GM12864 (cell line): ENCODE measurements around the gene LRRC32.

Experiments
- DNase-seq: peaks from one replicate; pipeline ENCODE4 v3.0.0-alpha.2; 2011; ENCODE audit warnings: low read depth
- H3K4me3 ChIP-seq: 2 replicates; pipeline ENCODE4 v1.5.1; 2011; ENCODE audit warnings: mild to moderate bottlenecking, low read depth, low read length, control low read depth
- TF ChIP-seq, protein P1 (sequence below): IDR thresholded peaks from 2 replicates; pipeline ENCODE4 v1.5.1; 2011; ENCODE audit warnings: low read depth, mild to moderate bottlenecking, moderate library complexity, low read length, control low read depth, inconsistent platforms; ENCODE audit errors: missing control alignments

Gene LRRC32

DNA sequence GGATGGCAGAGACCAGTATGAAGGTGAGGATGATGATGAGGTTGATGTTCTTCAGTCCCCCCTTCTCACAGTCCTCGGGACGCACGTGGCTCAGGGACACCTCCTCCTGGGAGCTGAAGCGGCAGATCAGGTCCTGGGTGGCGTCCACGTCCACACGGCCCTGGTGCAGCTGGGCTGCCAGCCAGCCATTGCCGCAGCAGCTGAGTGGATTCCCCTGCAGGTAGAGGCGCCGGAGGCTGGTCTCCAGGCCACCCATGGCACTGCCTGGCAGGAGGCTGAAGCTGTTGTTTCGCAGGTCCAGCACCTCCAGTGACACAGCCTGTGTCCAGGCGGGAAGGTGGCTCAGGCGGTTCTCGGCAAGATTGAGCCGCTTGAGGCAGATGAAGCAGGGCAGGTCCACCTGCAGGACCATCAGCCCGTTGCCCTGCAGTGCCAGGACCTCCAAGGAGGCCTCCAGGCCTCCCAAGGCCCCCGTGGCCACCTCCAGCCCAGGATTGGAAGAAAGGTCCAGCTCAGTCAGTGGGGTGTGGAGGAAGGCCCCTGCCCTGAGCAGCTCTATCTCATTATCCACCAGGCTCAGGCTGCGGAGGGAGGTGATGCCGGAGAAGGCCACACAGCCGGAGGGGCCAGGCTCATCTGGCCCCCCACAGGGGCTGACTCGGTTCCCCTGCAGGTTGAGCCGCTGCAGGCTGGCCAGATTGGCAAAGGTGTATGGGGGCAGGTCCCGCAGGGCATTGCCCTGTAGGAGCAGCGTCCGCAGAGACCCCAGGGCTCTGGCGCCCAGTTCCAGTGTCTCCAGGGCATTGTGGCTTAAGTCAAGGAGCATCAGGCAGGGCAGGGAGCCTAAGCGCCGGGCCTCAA, 10.6 kb downstream of the LRRC32 start:
- no peak for DNase-seq

DNA sequence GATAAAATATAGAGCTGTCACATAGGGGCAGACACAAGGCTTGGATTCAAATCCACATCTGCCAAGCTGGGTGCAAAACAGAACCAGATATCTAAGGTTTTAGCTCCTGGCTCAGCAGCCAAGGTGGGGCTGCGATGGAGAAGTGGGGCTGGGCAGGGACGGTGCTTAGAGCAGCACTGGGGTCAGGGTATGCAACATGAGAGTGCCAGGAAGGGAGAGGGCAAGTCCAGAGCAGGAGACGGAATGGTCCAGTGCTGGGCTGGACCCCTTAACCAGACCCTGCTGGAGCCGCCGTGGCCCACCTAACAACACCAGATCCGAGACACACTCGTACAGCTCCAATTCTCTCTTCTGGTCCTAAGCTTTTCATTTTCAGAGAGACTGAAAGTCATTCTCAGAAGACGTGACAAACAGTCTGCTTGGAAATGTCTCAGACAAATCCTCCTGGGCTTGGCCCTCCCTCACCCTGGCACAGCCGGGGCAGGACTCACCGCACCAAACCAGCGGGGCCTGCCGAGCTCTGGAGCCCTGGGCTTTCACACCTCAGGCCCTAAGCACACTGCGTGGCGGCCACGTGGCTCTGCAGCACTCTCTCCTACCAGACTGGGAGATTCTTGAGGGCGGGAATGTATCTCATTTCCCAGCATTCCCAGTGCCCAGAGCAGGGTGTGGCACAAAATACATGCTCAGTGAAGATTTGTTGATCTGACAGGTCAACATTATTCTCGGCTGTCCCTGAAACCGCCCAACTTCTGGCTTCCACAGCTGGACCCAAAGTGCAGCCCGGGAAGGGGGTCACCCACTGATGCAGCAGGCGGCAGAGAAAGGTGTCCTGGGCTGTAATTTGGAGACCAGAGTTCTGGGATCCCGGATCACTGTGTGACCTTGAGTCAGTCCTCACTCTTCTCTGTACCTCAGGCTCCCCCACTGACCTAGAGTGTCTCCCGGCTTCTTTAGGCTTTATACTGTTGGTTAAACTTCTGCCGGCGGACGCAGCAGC, 11.6 kb downstream of the LRRC32 start:
- TF ChIP-seq, protein P1, sequence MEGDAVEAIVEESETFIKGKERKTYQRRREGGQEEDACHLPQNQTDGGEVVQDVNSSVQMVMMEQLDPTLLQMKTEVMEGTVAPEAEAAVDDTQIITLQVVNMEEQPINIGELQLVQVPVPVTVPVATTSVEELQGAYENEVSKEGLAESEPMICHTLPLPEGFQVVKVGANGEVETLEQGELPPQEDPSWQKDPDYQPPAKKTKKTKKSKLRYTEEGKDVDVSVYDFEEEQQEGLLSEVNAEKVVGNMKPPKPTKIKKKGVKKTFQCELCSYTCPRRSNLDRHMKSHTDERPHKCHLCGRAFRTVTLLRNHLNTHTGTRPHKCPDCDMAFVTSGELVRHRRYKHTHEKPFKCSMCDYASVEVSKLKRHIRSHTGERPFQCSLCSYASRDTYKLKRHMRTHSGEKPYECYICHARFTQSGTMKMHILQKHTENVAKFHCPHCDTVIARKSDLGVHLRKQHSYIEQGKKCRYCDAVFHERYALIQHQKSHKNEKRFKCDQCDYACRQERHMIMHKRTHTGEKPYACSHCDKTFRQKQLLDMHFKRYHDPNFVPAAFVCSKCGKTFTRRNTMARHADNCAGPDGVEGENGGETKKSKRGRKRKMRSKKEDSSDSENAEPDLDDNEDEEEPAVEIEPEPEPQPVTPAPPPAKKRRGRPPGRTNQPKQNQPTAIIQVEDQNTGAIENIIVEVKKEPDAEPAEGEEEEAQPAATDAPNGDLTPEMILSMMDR, result no peak
- H3K4me3 ChIP-seq, result no peak overlapping the region
- no peak for DNase-seq

More for the DNA sequence above, 10.6 kb downstream of the LRRC32 start:
- TF ChIP-seq, protein P1, result no peak
- H3K4me3 ChIP-seq, result no peak overlapping the region

DNA sequence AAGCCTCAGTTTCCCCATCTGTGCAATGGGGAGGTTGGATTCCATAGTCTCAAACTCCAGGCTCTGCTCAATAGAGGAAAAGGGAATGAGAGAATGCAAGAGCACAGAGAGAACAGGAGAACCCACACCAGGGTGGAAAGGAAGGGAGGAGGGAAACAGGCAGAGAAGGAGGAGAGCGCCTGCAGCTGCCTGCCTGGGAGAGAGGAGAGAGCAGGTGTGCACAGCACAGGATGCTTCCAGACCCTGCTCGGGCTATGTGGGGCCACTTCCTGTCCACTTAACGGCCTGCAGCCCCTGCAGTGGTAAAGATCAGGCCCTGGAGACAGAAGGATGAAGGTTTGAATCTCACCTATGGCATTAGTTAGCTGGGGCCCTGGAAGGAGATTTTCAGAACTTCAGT, 12.3 kb downstream of the LRRC32 start:
- DNase-seq, result no peak
- TF ChIP-seq, protein P1, result no peak
- no peak overlapping the region for H3K4me3 ChIP-seq

- no peak for DNase-seq
- H3K4me3 ChIP-seq, result no peak overlapping the region
- TF ChIP-seq, protein P1, result no peak
Measured at GRCh38 chr11:76657187-76658170, 13.1 kb downstream of the LRRC32 start.

DNA sequence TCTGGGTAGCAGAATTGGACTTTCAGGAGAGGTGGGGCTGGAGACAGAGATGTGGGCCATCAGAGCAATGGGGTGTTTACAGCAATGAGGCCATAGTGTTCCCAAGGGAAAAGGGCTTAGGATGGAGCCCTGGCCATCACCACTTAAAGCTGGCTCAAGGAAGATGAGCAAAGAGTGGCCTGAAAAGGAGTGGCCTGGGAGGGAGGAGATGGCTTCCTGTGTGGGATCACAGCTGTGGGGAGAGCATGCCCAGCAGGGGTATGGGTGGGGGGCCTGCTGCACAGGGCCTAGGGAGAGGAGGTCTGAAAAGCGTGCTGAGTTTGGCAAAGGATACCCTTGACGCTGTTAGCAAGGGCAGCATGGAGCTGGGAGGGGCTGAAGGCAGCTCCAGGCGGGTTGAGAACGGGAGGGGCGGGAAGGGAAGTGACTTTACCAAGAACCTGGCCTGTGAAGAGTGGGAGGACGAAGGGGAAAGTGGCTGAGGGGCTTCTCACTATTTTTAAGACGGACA, 13.9 kb downstream of the LRRC32 start:
- TF ChIP-seq, protein P1, result no peak
- no peak overlapping the region for H3K4me3 ChIP-seq
- no peak for DNase-seq

DNA sequence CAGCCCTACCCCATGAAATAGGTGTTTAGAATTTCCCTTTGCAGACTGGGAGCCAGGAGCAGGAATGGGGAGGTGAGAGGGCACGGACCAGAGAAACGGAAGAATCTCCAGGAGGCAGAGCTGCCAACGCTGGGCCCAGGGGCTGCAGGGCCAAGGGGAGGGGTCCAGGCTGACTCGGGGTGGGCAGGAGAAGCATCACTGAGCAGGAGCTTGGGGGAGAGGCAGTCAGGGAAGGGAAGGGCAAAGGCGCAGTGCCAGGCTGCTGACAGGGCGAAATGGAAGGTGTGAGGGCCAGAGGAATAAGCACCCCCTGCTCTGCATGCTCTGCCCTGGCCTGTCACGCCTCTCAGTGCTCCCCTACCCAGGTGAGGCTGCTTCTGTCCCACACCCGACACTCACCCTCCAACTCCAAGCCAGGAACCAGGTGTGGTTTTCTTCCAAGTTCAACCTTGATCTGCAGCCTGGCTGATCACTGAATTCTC, 14.5 kb downstream of the LRRC32 start:
- no peak for DNase-seq
- H3K4me3 ChIP-seq, result no peak overlapping the region
- TF ChIP-seq, protein P1, result no peak
